GM21360 (cell line): ENCODE results near the gene ARF6.
"Not testable (repeated sequence)": the region's sequence is repeated elsewhere in the genome, so short reads cannot be mapped to it uniquely, and the experiment has no call there.

ENCODE experiments used
- ATAC-seq: cut with Tn5 transposase; IDR thresholded peaks from one replicate; pipeline ENCODE4 v1.9.1; 2021; ENCODE audit warnings: mild to moderate bottlenecking, moderate library complexity; ENCODE audit not compliant: unreplicated experiment

ARF6 gene

DNA sequence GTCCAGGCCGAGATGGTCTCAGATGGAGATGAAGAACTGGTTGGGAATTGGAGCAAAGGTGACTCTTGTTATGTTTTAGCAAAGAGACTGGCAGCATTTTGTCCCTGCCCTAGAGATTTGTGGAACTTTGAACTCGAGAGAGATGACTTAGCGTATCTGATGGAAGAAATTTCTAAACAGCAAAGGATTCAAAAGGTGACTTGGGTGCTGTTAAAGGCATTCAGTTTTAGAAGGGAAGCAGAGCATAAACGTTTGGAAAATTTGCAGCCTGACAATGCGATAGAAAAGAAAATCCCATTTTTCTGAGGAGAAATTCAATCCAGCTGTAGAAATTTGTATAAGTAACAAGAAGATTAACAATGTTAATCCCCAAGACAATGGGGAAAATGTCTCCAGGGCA, 44.0 kb downstream of the ARF6 start:
- not testable (repeated sequence) for ATAC-seq

DNA sequence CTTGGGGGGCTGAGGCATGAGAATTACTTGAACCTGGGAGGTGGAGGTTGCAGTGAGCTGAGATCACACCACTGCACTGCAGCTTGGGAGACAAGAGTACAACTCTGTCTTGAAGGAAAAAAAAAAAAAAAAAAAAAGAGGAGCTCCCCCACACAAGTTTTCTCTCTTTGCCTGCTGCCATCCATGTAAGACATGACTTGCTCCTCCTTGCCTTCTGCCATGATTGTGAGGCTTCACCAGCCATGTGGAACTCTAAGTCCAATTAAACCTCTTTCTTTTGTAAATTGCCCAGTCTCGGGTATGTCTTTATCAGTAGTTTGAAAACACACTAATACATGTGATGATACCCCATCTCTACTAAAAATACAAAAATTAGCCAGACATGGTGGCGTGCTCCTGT, 46.3 kb downstream of the ARF6 start:
- not testable (repeated sequence) for ATAC-seq

DNA sequence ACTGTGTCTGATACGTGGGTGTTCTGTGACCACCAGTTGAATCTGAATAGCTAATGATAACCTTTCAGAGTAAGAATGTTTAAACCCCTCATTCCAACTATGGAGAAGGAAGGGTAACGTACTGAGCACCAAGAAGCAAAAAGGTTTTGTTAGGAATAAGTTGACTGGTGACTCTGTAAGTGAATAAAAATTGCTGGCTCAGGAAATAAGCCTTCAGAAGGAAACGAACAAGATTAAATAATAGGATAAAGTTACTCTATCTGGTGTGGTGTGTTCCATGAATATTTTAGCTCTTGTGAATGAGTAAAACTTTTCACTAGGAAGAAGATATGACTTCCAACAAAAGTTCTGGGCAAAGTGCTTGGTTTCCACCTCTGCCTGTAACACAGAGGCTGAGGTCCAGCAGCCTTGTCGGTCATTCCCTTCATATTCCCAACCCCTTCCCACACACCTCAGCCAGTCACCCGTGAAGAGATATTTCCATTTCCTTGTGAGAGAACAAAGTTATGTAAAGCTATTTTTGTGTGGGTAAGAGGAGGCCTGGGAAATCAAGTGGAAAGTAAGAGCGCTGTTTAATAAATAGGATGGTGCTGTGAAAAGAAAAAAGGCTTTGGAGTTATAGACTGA, 47.1 kb downstream of the ARF6 start:
- ATAC-seq: no peak

GRCh38 chr14:49940808-49941421, 48.0 kb downstream of the ARF6 start:
- no peak for ATAC-seq

- no peak for ATAC-seq
Observed at GRCh38 chr14:49942090-49942489, 49.2 kb downstream of the ARF6 start.

DNA sequence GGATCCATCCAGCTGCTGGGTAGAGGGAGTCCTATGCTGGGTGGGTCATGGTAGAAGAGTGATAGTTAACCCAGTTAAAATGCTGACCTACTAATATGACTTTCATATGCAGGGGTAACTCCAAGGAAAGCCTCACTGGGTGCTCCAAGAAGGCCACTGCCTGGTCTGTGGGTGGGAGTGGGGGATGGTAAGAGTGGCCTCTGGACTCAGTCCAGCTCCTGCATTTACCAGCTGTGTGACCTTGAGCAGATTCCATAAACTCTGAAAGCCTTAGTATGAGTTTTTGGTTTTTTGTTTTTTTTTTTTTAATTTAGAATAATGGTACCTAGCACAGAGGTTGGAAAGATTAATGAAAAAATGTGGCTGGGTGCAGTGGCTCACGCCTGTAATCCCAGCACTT, 51.6 kb downstream of the ARF6 start:
- no peak for ATAC-seq

- no peak for ATAC-seq
Observed at GRCh38 chr14:49945448-49946319, 52.8 kb downstream of the ARF6 start.
